MM.1S (cell line): ENCODE measurements around the gene DUS2.
"Not testable (repeated sequence)": the region's sequence is repeated elsewhere in the genome, so short reads cannot be mapped to it uniquely, and the experiment has no call there.

ENCODE experiments used
- DNase-seq: peaks from one replicate; pipeline ENCODE4 v3.0.0-alpha.2; 2015
- H2AFZ ChIP-seq: fragments of 300-600 bp; sonication (generic); 2 replicates; pipeline ENCODE4 v1.6.0; 2016; ENCODE audit warnings: antibody characterized with exemption, low read length
- H3F3A ChIP-seq: fragments of 300-600 bp; sonication (generic); 2 replicates; pipeline ENCODE4 v1.6.1; 2016; ENCODE audit warnings: mild to moderate bottlenecking, antibody characterized with exemption, low read length, moderate library complexity, mixed read lengths; ENCODE audit not compliant: insufficient read depth
- H3K27ac ChIP-seq: fragments of 300-600 bp; sonication (generic); 2 replicates; pipeline ENCODE4 v1.5.1; 2016; ENCODE audit warnings: mild to moderate bottlenecking, low read length
- H3K27me3 ChIP-seq: fragments of 300-600 bp; sonication (generic); replicated peaks from 2 replicates; pipeline ENCODE4 v1.6.0; 2016; ENCODE audit warnings: low read length; ENCODE audit not compliant: insufficient read depth
- H3K36me3 ChIP-seq: fragments of 300-600 bp; sonication (generic); replicated peaks from 2 replicates; pipeline ENCODE4 v1.6.1; 2016; ENCODE audit warnings: mild to moderate bottlenecking, low read length, mixed read lengths; ENCODE audit not compliant: insufficient read depth
- H3K4me1 ChIP-seq: fragments of 300-600 bp; sonication (generic); 2 replicates; pipeline ENCODE4 v1.6.1; 2016; ENCODE audit warnings: low read length, mixed read lengths
- H3K4me2 ChIP-seq: fragments of 300-600 bp; sonication (generic); 2 replicates; pipeline ENCODE4 v1.6.0; 2016; ENCODE audit warnings: low read depth, low read length
- H3K4me3 ChIP-seq: fragments of 300-600 bp; sonication (generic); 2 replicates; pipeline ENCODE4 v1.5.1; 2016; ENCODE audit warnings: low read length, mixed read lengths
- H3K79me2 ChIP-seq: fragments of 300-600 bp; sonication (generic); 2 replicates; pipeline ENCODE4 v1.6.1; 2016; ENCODE audit warnings: mixed run types, low read length, mixed read lengths
- H3K9ac ChIP-seq: fragments of 300-600 bp; sonication (generic); 2 replicates; pipeline ENCODE4 v1.6.1; 2016; ENCODE audit warnings: low read length, mixed read lengths
- H3K9me2 ChIP-seq: fragments of 300-600 bp; sonication (generic); replicated peaks from 2 replicates; pipeline ENCODE4 v1.6.1; 2016; ENCODE audit warnings: mild to moderate bottlenecking, low read length, mixed read lengths; ENCODE audit not compliant: insufficient read depth
- H3K9me3 ChIP-seq: fragments of 300-600 bp; sonication (generic); replicated peaks from 2 replicates; pipeline ENCODE4 v1.6.1; 2016; ENCODE audit warnings: mild to moderate bottlenecking, low read length, mixed read lengths; ENCODE audit not compliant: insufficient read depth
- H4K20me1 ChIP-seq: fragments of 300-600 bp; sonication (generic); 2 replicates; pipeline ENCODE4 v1.6.1; 2016; ENCODE audit warnings: mild to moderate bottlenecking, low read length, moderate library complexity, mixed read lengths; ENCODE audit not compliant: insufficient read depth
- EZH2 ChIP-seq: fragments of 300-600 bp; sonication (generic); optimal IDR thresholded peaks from 2 replicates; pipeline ENCODE3; 2017; ENCODE audit warnings: low read depth, mild to moderate bottlenecking, antibody characterized with exemption, low read length, mixed read lengths
- EZH2phosphoT487 ChIP-seq: fragments of 300-600 bp; sonication (generic); IDR thresholded peaks from 2 replicates; pipeline ENCODE4 v1.6.1; 2018; ENCODE audit warnings: antibody characterized with exemption, low read length
- TF ChIP-seq, protein P1 (sequence below): fragments of 300-600 bp; sonication (generic); IDR thresholded peaks from 2 replicates; pipeline ENCODE4 v1.5.1; 2016; ENCODE audit warnings: antibody characterized with exemption, low read length, mixed read lengths

Gene DUS2

DNA sequence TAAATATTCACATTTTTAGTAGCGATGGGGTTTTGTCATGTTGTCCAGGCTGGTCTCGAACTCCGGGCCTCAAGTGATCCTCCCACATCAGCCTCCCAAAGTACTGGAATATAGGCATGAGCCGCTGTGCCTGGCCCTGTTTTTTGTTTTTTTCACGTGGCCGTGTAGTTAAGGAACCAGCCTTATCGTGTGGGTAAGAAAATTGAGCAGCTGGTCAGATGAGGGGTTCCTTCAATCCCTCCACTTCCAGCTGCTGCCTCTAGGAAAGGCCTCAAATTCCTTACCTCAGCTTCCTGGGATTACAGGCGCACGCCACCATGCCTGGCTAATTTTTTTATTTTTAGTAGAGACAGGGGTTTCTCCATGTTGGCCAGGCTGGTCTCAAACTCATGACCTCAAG lies 17.9 kb upstream of the DUS2 start:
- Histone ChIP-seq H3K9ac (no peak overlapping the region), H3K9me2 (no peaks in the 10 kb centered on the region), H3K9me3 (no peaks in the 10 kb centered on the region), H3K27me3 (no peaks in the 10 kb centered on the region), H4K20me1 (no peaks in the 10 kb centered on the region), H3K36me3 (no peaks in the 10 kb centered on the region), H3F3A (no peaks in the 10 kb centered on the region), H3K27ac (no peak overlapping the region), H3K4me1 (no peaks in the 10 kb centered on the region), H3K4me3 (no peak overlapping the region), H2AFZ (no peak overlapping the region), H3K4me2 (no peak overlapping the region), H3K79me2 (no peaks in the 10 kb centered on the region)
- no peak for TF ChIP-seq EZH2phosphoT487
- no peak for DNase-seq

DNA sequence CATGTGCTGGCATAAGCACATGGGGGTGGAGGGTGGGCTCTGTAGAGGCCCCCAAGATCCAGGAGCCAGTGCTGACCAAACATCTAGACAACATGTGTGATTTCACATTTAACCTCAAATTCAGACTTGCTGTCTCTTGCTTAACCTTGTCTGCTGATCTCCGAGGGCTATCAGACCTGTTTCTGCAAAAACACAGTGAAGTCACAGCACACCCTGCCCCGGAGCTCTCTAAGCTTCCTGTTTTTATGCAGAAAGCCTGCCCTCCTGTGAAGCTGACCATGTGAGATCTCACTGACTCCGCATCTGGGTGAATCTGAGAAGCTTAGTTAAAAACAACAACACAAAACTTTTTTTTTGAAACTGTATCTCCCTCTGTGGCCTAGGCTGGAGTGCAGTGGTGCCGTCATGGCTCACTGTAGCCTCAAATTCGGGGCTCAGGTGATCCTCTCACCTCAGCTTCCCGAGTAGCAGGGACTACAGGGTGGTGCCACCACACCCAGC lies 17.2 kb upstream of the DUS2 start:
- Histone ChIP-seq H3K4me1 (no peaks in the 10 kb centered on the region), H4K20me1 (no peaks in the 10 kb centered on the region), H3K27ac (no peak overlapping the region; the same call in 1 of the 2 replicates), H3K9me2 (no peaks in the 10 kb centered on the region), H3K4me2 (no peak overlapping the region), H3K79me2 (no peaks in the 10 kb centered on the region), H3F3A (no peaks in the 10 kb centered on the region), H2AFZ (peak overlapping the region; percentile 54), H3K9me3 (no peaks in the 10 kb centered on the region), H3K4me3 (no peak overlapping the region), H3K36me3 (no peaks in the 10 kb centered on the region), H3K27me3 (no peaks in the 10 kb centered on the region), H3K9ac (no peak overlapping the region)
- TF ChIP-seq EZH2phosphoT487 (no peak), EZH2 (no peak)
- TF ChIP-seq, protein P1, sequence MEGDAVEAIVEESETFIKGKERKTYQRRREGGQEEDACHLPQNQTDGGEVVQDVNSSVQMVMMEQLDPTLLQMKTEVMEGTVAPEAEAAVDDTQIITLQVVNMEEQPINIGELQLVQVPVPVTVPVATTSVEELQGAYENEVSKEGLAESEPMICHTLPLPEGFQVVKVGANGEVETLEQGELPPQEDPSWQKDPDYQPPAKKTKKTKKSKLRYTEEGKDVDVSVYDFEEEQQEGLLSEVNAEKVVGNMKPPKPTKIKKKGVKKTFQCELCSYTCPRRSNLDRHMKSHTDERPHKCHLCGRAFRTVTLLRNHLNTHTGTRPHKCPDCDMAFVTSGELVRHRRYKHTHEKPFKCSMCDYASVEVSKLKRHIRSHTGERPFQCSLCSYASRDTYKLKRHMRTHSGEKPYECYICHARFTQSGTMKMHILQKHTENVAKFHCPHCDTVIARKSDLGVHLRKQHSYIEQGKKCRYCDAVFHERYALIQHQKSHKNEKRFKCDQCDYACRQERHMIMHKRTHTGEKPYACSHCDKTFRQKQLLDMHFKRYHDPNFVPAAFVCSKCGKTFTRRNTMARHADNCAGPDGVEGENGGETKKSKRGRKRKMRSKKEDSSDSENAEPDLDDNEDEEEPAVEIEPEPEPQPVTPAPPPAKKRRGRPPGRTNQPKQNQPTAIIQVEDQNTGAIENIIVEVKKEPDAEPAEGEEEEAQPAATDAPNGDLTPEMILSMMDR = no peak
- peak; percentile 43 for DNase-seq

DNA sequence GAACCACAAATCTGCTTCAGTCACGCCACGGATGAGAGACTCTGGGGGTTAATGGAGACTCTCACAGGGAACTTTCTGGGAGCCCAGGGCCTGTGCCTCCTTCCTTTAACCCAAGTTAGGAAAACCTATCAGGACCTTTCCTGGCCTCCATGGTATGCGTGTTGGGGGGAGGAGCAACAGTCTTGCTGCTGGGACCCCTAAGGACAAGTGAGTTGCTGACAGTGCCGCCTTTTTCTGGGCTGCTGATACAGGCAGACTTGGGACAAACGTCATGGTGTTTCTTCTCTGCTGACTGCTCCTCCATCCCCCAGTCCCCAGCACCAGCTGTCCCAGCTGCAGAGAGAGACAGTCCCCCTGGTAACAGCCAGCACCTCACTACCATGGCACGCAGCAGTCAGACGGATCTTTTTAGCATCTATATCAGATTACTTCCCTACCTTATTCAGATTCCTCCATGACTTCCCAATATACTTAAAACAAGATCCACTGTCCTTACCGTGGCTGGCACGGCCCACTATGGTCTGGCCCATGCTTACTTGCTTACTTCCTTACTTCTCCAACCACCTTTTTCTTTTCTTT lies 13.8 kb upstream of the DUS2 start:
- Histone ChIP-seq H3K27me3 (no peaks in the 10 kb centered on the region), H3K4me3 (no peak overlapping the region), H3K36me3 (no peaks in the 10 kb centered on the region), H3K27ac (no peak overlapping the region), H3K9me2 (no peaks in the 10 kb centered on the region), H3F3A (no peaks in the 10 kb centered on the region), H2AFZ (no peak overlapping the region), H3K79me2 (no peaks in the 10 kb centered on the region), H3K9ac (no peak overlapping the region), H3K9me3 (no peaks in the 10 kb centered on the region), H3K4me2 (no peak overlapping the region), H4K20me1 (no peaks in the 10 kb centered on the region), H3K4me1 (no peaks in the 10 kb centered on the region)
- DNase-seq = no peak
- TF ChIP-seq, protein P1 = no peak
- TF ChIP-seq EZH2 = no peak
- no peak for TF ChIP-seq EZH2phosphoT487

DNA sequence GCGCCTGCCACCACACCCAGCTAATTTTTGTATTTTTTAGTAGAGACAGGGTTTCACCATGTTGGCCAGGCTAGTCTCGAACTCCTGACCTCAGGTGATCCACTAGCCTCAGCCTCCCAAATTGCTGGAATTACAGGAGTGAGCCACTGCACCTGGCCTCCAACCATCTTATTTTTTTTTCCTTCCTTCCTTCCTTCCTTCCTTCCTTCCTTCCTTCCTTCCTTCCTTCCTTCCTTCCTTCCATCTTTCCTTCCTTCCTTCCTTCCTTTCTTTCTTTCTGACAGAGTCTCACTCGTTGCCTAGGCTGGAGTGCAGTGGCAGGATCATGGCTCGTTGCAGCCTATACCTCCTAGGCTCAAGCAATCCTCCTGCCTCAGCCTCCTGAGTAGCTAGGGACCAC lies 13.2 kb upstream of the DUS2 start:
- H3K9me2 ChIP-seq, H3F3A ChIP-seq, H3K9me3 ChIP-seq, H3K4me1 ChIP-seq, DNase-seq, H3K4me2 ChIP-seq, H3K27ac ChIP-seq, H2AFZ ChIP-seq, H3K36me3 ChIP-seq, H3K9ac ChIP-seq, H3K79me2 ChIP-seq, H3K27me3 ChIP-seq, H3K4me3 ChIP-seq, H4K20me1 ChIP-seq: not testable (repeated sequence)
